Progenitor cell of endocrine pancreas (in vitro differentiated cells): ENCODE measurements around the gene STN1. TPM values are rescaled to one million over a fixed set of nuclear protein-coding genes. Genes with fewer than 3 reads are reported as not detected.
A peak's percentile ranks its signal among the peaks of the same experiment; 100 is the strongest.

Experiments
- DNase-seq: peaks from one replicate; pipeline ENCODE4 v3.0.0; 2021; ENCODE audit warnings: low spot score; ENCODE audit not compliant: unreplicated experiment
- H3K27ac Mint-ChIP-seq: 2 replicates; pipeline ENCODE4 v1.8.0; 2021; ENCODE audit warnings: mild to moderate bottlenecking, moderate library complexity, mixed read lengths
- H3K27me3 Mint-ChIP-seq: 2 replicates; pipeline ENCODE4 v1.8.0; 2021; ENCODE audit warnings: mixed read lengths
- H3K36me3 Mint-ChIP-seq: 2 replicates; pipeline ENCODE4 v1.8.0; 2022; ENCODE audit warnings: mixed read lengths; ENCODE audit not compliant: insufficient read depth
- H3K4me1 Mint-ChIP-seq: 2 replicates; pipeline ENCODE4 v1.8.0; 2021; ENCODE audit warnings: low read depth, mixed read lengths
- H3K4me3 Mint-ChIP-seq: 2 replicates; pipeline ENCODE4 v1.8.0; 2021; ENCODE audit warnings: low read depth, mild to moderate bottlenecking, moderate library complexity, mixed read lengths
- H3K9me3 Mint-ChIP-seq: 2 replicates; pipeline ENCODE4 v1.8.0; 2021; ENCODE audit warnings: low read depth, mixed read lengths
- CTCF ChIP-seq: fragments of 200-600 bp; sonication (generic); IDR thresholded peaks from one replicate; pipeline ENCODE4 v1.5.0; 2021; ENCODE audit warnings: antibody characterized with exemption, mild to moderate bottlenecking; ENCODE audit not compliant: unreplicated experiment
- total RNA-seq: library from RNA; stranded (reverse); gene quantifications from 2 replicates; pipeline ENCODE4 v1.2.1, GENCODE V29; 2021

The STN1 gene
- total RNA-seq, 1 donor from 2014 or later = 13.6 TPM

- Mint-ChIP-seq H3K9me3 (no peaks in the 10 kb centered on the region), H3K27me3 (no peaks in the 10 kb centered on the region), H3K36me3 (peaks cover 9% of the 10 kb centered on the region), H3K4me3 (no peak overlapping the region), H3K4me1 (peaks cover 22% of the 10 kb centered on the region), H3K27ac (no peak overlapping the region)
- TF ChIP-seq CTCF = no peak
- DNase-seq = no peak
Observed at GRCh38 chr10:103897241-103897774, 20.7 kb downstream of the STN1 start.

- peak overlapping the region; percentile 22 for H3K27ac Mint-ChIP-seq
- no peak overlapping the region for H3K4me3 Mint-ChIP-seq
- peaks cover 22% of the 10 kb centered on the region for H3K4me1 Mint-ChIP-seq
- no peaks in the 10 kb centered on the region for H3K27me3 Mint-ChIP-seq
- peaks cover 9% of the 10 kb centered on the region for H3K36me3 Mint-ChIP-seq
- TF ChIP-seq CTCF = no peak
- no peaks in the 10 kb centered on the region for H3K9me3 Mint-ChIP-seq
- DNase-seq = no peak
Observed at GRCh38 chr10:103896225-103896624, 21.8 kb downstream of the STN1 start.

- Mint-ChIP-seq H3K27me3 (no peaks in the 10 kb centered on the region), H3K4me1 (peaks cover 25% of the 10 kb centered on the region), H3K9me3 (no peaks in the 10 kb centered on the region), H3K27ac (peak overlapping the region; percentile 22), H3K4me3 (no peak overlapping the region), H3K36me3 (peaks cover 9% of the 10 kb centered on the region)
- DNase-seq = no peak
- TF ChIP-seq CTCF = no peak
Observed at GRCh38 chr10:103895411-103896186, 22.4 kb downstream of the STN1 start.

- H3K9me3 Mint-ChIP-seq = no peaks in the 10 kb centered on the region
- H3K4me1 Mint-ChIP-seq = peaks cover 34% of the 10 kb centered on the region
- H3K27ac Mint-ChIP-seq = peak overlapping the region; percentile 4
- TF ChIP-seq CTCF = no peak
- H3K36me3 Mint-ChIP-seq = peaks cover 9% of the 10 kb centered on the region
- H3K4me3 Mint-ChIP-seq = no peak overlapping the region
- H3K27me3 Mint-ChIP-seq = no peaks in the 10 kb centered on the region
- DNase-seq = no peak
Observed at GRCh38 chr10:103894441-103894864, 23.5 kb downstream of the STN1 start.

- TF ChIP-seq CTCF = no peak
- Mint-ChIP-seq H3K4me3 (no peak overlapping the region), H3K27ac (peak overlapping the region; percentile 6), H3K4me1 (peaks cover 34% of the 10 kb centered on the region), H3K9me3 (no peaks in the 10 kb centered on the region), H3K27me3 (no peaks in the 10 kb centered on the region), H3K36me3 (peaks cover 7% of the 10 kb centered on the region)
- no peak for DNase-seq
Observed at GRCh38 chr10:103893817-103894216, 24.2 kb downstream of the STN1 start.
